Peyer's patch (tissue), 4 donors: Measurements from ENCODE around the gene NODAL. TPM values are rescaled to one million over a fixed set of nuclear protein-coding genes. Genes with fewer than 3 reads are reported as not detected.

Experiments used
- DNase-seq, 3 donors: peaks; one replicate each; pipeline ENCODE4 v3.0.0-alpha.2; 2017 to 2019
- H3K27ac ChIP-seq, 4 donors: fragments of 200-600 bp; sonication (generic); one replicate each; pipeline ENCODE4 v1.5.1; 2016 to 2019
- H3K27me3 ChIP-seq, 2 donors: fragments of 200-600 bp; sonication (generic); one replicate each; pipeline ENCODE4 v1.5.1; 2019
- H3K36me3 ChIP-seq, 3 donors: fragments of 200-600 bp; sonication (generic); one replicate each; pipeline ENCODE4 v1.5.1; 2016 to 2019
- H3K4me1 ChIP-seq, 4 donors: fragments of 200-600 bp; sonication (generic); one replicate each; pipeline ENCODE4 v1.5.1; 2016 to 2019
- H3K4me3 ChIP-seq, 4 donors: fragments of 200-600 bp; sonication (generic); 1 replicate in 3 of 4; 2 replicates in 1 of 4; pipeline ENCODE4 v1.5.1; 2016 to 2019; ENCODE audit warnings: mild to moderate bottlenecking in 1 of 4
- H3K9me3 ChIP-seq, 4 donors: fragments of 200-600 bp; sonication (generic); one replicate each; pipeline ENCODE4 v1.5.1; 2016 to 2019; ENCODE audit warnings: mild to moderate bottlenecking in 1 of 4
- CTCF ChIP-seq, 6 experiments: fragments of 450-650 bp in 4 of 6; fragments of 200-600 bp in 2 of 6; sonication (generic) in 1 of 6; IDR thresholded peaks; one replicate each; pipeline ENCODE4 v1.5.1; 2017 to 2019; ENCODE audit warnings: antibody characterized with exemption in 6 of 6, mild to moderate bottlenecking in 3 of 6, moderate library complexity in 1 of 6
- POLR2A ChIP-seq, 2 donors: fragments of 450-650 bp; IDR thresholded peaks; one replicate each; pipeline ENCODE4 v1.5.1; 2017; ENCODE audit warnings: antibody characterized with exemption in 2 of 2, mild to moderate bottlenecking in 2 of 2, moderate library complexity in 2 of 2
- total RNA-seq, 4 donors: library from RNA; depleted of rRNA; stranded (reverse); fragments of >200 nt; gene quantifications; one replicate each; pipeline ENCODE4 v1.1.0, GENCODE V29; 2016

The NODAL gene
- total RNA-seq, 4 donors from 2014 or later = not detected

DNA sequence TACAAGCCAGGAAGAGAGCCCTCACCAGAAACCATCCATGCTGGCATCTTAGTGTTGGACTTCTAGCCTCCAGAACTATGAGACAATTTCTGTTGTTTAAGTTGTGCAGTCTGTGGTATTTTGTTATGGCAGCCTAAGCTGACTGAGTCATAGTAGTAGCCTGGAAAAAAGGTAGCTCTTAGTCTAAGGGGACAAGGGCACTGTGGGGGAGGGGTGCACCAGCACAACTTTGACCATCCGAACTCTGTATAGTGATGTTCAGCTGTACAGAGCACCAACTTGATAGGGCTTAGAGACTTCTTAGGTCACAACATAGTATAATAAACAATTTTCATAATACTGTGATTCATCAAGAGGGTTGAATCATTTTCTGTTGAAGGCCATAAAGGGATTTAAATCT, 23.3 kb downstream of the NODAL start:
- peak overlapping the region in 1 of 4 donors; percentile 6 for H3K27ac ChIP-seq
- H3K4me1 ChIP-seq = no peaks in the 10 kb centered on the region
- H3K4me3 ChIP-seq = no peak overlapping the region
- TF ChIP-seq POLR2A (IDR thresholded peaks at IDR 0.05) = no peak
- TF ChIP-seq CTCF (IDR thresholded peaks at IDR 0.05) = no peak
- no peaks in the 10 kb centered on the region for H3K27me3 ChIP-seq
- DNase-seq = peak in 1 of 3 donors; percentile 47
- H3K9me3 ChIP-seq = no peaks in the 10 kb centered on the region
- H3K36me3 ChIP-seq = peaks cover 0 to 37% (median 0%) of the 10 kb centered on the region in 3 donors

DNA sequence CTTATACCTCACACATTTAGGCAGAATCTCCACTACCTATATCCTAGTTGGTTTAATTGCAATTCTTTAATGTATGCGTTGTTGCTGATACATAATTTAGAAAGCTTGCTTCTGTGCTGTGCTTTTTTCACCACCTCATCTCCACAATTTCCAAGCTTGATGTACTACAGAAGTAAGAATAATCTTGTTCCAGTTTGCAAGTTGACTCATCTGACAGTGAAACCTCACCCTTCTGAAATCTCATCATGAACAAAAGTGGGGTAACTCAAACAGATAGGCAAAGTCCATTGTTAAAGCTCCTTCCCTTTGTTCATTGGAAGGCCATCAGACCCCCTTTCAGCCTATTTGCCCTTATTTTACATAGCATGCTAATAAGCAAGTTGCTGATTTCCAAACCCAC, 23.9 kb downstream of the NODAL start:
- peak overlapping the region in 1 of 4 donors; percentile 6 for H3K27ac ChIP-seq
- H3K9me3 ChIP-seq = no peaks in the 10 kb centered on the region
- peaks cover 0 to 30% (median 0%) of the 10 kb centered on the region in 3 donors for H3K36me3 ChIP-seq
- H3K4me1 ChIP-seq = no peaks in the 10 kb centered on the region
- TF ChIP-seq POLR2A (IDR thresholded peaks at IDR 0.05) (no peak), CTCF (IDR thresholded peaks at IDR 0.05) (no peak)
- no peak overlapping the region for H3K4me3 ChIP-seq
- DNase-seq = no peak
- no peaks in the 10 kb centered on the region for H3K27me3 ChIP-seq

DNA sequence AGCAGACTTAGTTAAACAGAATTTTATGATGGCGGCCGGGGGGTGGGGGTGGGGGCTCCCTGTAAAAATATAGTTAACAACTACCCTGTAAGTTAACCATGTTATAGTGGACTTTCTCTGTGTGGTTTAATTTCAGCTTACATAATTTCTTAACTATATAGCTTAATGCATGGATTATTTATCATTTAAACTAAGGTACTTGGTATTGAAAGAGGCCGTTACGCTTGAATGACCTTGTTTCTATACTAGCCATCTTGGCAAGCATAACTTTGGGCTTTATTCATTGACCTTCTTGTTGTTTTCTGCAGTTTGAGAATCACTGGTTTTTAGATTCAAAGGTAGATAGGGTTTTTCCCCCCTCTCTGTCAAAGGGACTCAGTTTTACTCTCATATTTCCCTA, 29.1 kb downstream of the NODAL start:
- Histone ChIP-seq H3K27ac (no peak overlapping the region), H3K27me3 (no peaks in the 10 kb centered on the region), H3K36me3 (peaks cover 0 to 11% (median 0%) of the 10 kb centered on the region in 3 donors), H3K4me3 (no peak overlapping the region), H3K9me3 (no peaks in the 10 kb centered on the region), H3K4me1 (peaks cover 0 to 29% (median 0%) of the 10 kb centered on the region in 4 donors)
- TF ChIP-seq POLR2A (IDR thresholded peaks at IDR 0.05) = no peak
- no peak for TF ChIP-seq CTCF (IDR thresholded peaks at IDR 0.05)
- DNase-seq = no peak

DNA sequence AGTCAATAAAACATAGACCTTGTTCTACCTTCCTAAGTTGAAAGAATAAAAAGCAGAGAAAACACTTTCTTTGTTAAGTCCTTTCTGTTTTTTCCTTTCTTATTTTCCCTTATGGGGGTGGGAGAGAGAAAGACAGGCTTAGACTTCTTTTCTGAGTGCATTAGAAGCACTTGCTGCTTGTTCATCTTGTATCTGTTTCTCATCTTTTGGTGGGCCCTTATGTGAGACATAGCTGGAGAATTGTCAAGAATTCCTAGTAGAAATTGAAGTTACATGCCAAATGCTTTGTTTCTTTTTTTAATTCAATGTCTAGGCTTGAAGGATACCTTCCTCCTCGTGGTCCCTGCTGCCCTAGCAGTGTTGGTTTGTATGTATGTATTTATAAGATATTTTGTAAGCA, 30.9 kb downstream of the NODAL start:
- H3K27ac ChIP-seq = no peak overlapping the region
- peaks cover 0 to 11% (median 0%) of the 10 kb centered on the region in 3 donors for H3K36me3 ChIP-seq
- H3K27me3 ChIP-seq = no peaks in the 10 kb centered on the region
- no peak for DNase-seq
- peaks cover 0 to 40% (median 4%) of the 10 kb centered on the region in 4 donors for H3K4me1 ChIP-seq
- no peak overlapping the region for H3K4me3 ChIP-seq
- H3K9me3 ChIP-seq = no peaks in the 10 kb centered on the region
- TF ChIP-seq POLR2A (IDR thresholded peaks at IDR 0.05) (no peak), CTCF (IDR thresholded peaks at IDR 0.05) (no peak)

DNA sequence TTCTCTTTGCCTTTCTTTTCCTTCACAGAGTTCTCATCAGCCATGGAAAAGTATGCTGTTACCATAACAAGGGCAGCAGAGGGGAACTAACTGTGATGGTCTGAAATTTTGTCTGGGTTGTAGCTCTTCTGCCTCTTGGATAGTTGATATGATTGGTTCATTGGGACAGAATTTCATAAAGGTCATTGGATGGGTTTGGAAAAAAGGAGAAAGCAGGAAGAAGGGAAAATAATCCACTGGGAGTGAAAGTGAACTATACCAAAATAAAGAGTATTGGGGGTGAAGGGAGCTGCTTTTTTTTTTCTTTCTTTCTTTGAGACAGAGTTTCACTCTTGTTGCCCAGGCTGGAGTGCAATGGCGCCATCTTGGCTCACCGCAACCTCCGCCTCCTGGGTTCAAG, 31.7 kb downstream of the NODAL start:
- Histone ChIP-seq H3K27ac (no peak overlapping the region), H3K27me3 (no peaks in the 10 kb centered on the region), H3K9me3 (no peaks in the 10 kb centered on the region), H3K4me3 (no peak overlapping the region), H3K4me1 (peaks cover 0 to 40% (median 7%) of the 10 kb centered on the region in 4 donors), H3K36me3 (peaks cover 0 to 11% (median 0%) of the 10 kb centered on the region in 3 donors)
- DNase-seq = no peak
- TF ChIP-seq POLR2A (IDR thresholded peaks at IDR 0.05) (no peak), CTCF (IDR thresholded peaks at IDR 0.05) (no peak)
